ENCODE data around the gene RNASEH2C. TPM values are rescaled to one million over a fixed set of nuclear protein-coding genes. Genes with fewer than 3 reads are reported as not detected.

RNASEH2C gene
- total RNA-seq, 1 donor from 2014 or later = 44.4 TPM

- no peak overlapping the region for H3K4me3 ChIP-seq
- H3K36me3 ChIP-seq = no peaks in the 10 kb centered on the region
- no peak for TF ChIP-seq CTCF (IDR thresholded peaks at IDR 0.05)
- no peaks in the 10 kb centered on the region for H3K4me1 ChIP-seq
- H3K27me3 ChIP-seq (ENCODE audit: low read depth) = no peaks in the 10 kb centered on the region
- DNase-seq (no peak), ATAC-seq (no peak)
- H3K27ac ChIP-seq = no peak overlapping the region
- no peaks in the 10 kb centered on the region for H3K9me3 ChIP-seq
- intact Hi-C loops (cut with DNase I) = no loop called here
Measured at GRCh38 chr11:65680192-65680743, 40.3 kb downstream of the RNASEH2C start.

DNA sequence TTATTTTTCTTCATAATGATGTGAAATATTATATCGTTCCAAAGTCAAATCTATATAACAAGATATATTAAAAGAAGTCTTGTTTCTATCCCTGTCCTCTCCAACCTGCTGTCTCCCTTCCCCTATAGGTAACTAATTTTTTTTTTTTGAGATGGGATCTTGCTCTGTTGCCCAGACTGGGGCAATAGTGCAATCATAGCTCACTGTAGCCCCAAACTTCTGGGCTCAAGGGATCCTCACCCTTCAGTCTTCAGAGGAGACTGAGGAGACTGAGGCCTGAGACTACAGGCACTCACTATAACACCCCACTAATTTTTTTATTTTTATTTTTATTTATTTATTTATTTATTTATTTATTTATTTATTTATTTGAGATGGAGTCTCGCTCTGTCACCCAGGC is 47.6 kb downstream of the RNASEH2C start:
- DNase-seq (no peak), ATAC-seq (no peak)
- Histone ChIP-seq H3K4me1 (no peaks in the 10 kb centered on the region), H3K27me3 (ENCODE audit: low read depth) (no peaks in the 10 kb centered on the region), H3K9me3 (no peaks in the 10 kb centered on the region), H3K4me3 (no peak overlapping the region), H3K36me3 (no peaks in the 10 kb centered on the region), H3K27ac (no peak overlapping the region)
- TF ChIP-seq CTCF (IDR thresholded peaks at IDR 0.05) = no peak
- intact Hi-C loops (cut with DNase I) = no loop called here

DNA sequence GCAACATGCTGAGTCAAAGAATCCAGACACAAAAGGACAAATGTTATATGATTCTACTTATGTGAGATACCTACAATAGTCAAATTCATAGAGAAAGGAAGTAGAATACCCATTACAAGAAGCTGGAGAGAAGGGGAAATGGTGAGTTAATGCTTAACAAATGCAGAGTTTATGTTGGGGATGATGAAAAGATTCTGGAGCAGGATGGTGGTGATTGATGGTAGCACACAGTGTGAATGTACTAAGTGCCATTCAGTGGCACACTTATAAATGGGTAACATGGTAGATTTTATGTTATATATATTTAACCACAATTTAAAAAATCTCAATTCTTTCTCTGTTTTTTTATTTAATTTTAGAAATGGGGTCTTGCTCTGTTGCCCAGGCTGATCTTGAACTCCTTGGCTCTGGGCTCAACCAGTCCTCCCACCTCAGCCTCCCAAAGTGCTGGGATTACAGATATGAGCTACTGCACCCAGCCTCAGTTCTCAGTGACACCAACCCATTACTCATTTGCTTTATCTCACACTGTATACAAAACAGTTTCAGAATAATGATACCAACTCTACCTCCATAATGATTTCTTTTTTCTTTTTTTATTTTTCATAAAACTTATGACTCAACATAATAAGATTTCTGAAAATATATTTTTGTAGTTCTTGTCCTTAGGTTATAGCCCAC is 48.3 kb downstream of the RNASEH2C start:
- intact Hi-C loops (cut with DNase I) = no loop called here
- H3K27me3 ChIP-seq (ENCODE audit: low read depth) = no peaks in the 10 kb centered on the region
- DNase-seq = no peak

More for the DNA sequence above, 48.3 kb downstream of the RNASEH2C start:
- Histone ChIP-seq H3K4me1 (no peaks in the 10 kb centered on the region), H3K36me3 (no peaks in the 10 kb centered on the region), H3K9me3 (no peaks in the 10 kb centered on the region), H3K27ac (no peak overlapping the region), H3K4me3 (no peak overlapping the region)
- no peak for TF ChIP-seq CTCF (IDR thresholded peaks at IDR 0.05)
- no peak for ATAC-seq

Other genes starting within 250 kb of the RNASEH2C start
- gene MALAT1, start 221.8 kb downstream of the RNASEH2C start, total RNA-seq = 11,612 TPM
- 61.2 TPM for gene SCYL1, start 195.7 kb downstream of the RNASEH2C start, total RNA-seq
- 98.7 TPM for gene LTBP3, start 162.4 kb downstream of the RNASEH2C start, total RNA-seq
- gene ZNRD2, start 150.3 kb downstream of the RNASEH2C start, total RNA-seq = 25.1 TPM
- 48.6 TPM for gene FAM89B, start 148.3 kb downstream of the RNASEH2C start, total RNA-seq
- 110 TPM for gene EHBP1L1, start 144.7 kb downstream of the RNASEH2C start, total RNA-seq
- 1.7 TPM for gene KCNK7, start 125.0 kb downstream of the RNASEH2C start, total RNA-seq
- gene MAP3K11, start 106.6 kb downstream of the RNASEH2C start, total RNA-seq = 113 TPM
- 32.4 TPM for gene PCNX3, start 105.0 kb downstream of the RNASEH2C start, total RNA-seq
- gene SIPA1, start 82.7 kb downstream of the RNASEH2C start, total RNA-seq = 102 TPM
- 68.9 TPM for gene RELA, start 57.9 kb downstream of the RNASEH2C start, total RNA-seq
- 82.6 TPM for gene KAT5, start 8.5 kb downstream of the RNASEH2C start, total RNA-seq
- gene AP5B1, start 60.2 kb upstream of the RNASEH2C start, total RNA-seq = 46.3 TPM
- gene OVOL1, start 66.3 kb upstream of the RNASEH2C start, total RNA-seq = 0.89 TPM
- gene SNX32, start 113.2 kb upstream of the RNASEH2C start, total RNA-seq = 0.47 TPM
- gene CFL1, start 137.4 kb upstream of the RNASEH2C start, total RNA-seq = 647 TPM
- gene MUS81, start 139.6 kb upstream of the RNASEH2C start, total RNA-seq = 52.8 TPM
- 53.9 TPM for gene EFEMP2, start 152.0 kb upstream of the RNASEH2C start, total RNA-seq
- gene CTSW, start 159.0 kb upstream of the RNASEH2C start, total RNA-seq = 20.6 TPM
- gene FIBP, start 167.7 kb upstream of the RNASEH2C start, total RNA-seq = 44.0 TPM
- 28.6 TPM for gene CCDC85B, start 169.9 kb upstream of the RNASEH2C start, total RNA-seq
- 2.2 TPM for gene FOSL1, start 179.6 kb upstream of the RNASEH2C start, total RNA-seq
- gene C11orf68, start 198.3 kb upstream of the RNASEH2C start, total RNA-seq = 36.5 TPM
- 63.3 TPM for gene DRAP1, start 198.6 kb upstream of the RNASEH2C start, total RNA-seq
- not detected for gene TSGA10IP, start 224.7 kb upstream of the RNASEH2C start, total RNA-seq
- 51.0 TPM for gene SART1, start 240.9 kb upstream of the RNASEH2C start, total RNA-seq

Measured in lower lobe of right lung (tissue), 2 donors.